ENCODE measurements around the gene UNC45A. TPM values are rescaled to one million over a fixed set of nuclear protein-coding genes. Genes with fewer than 3 reads are reported as not detected.

Gene UNC45A
- total and polyA plus RNA-seq, 2 of the 4 experiments (the other 2 are of a cell fraction): 68.9 to 100 TPM

GRCh38 chr15:90960298-90961091 lies 25.4 kb downstream of the UNC45A start:
- H2BK120ac ChIP-seq (ENCODE audit: low read depth, low read length): no peak overlapping the region
- peaks cover 6% of the 10 kb centered on the region for H3K4me1 ChIP-seq (ENCODE audit: control insufficient read depth, insufficient read depth, low read length)
- POLR2A ChIA-PET (ENCODE audit: unreplicated experiment): no interaction called here
- DNase-seq (no peak), ATAC-seq (ENCODE audit: low read depth) (no peak)
- H4K91ac ChIP-seq (ENCODE audit: insufficient read depth, low read depth, low read length): no peak overlapping the region
- TF ChIP-seq POLR2A (IDR thresholded peaks at IDR 0.05; ENCODE audit: low read depth, low read length) (no peak), CHD1 (IDR thresholded peaks at IDR 0.05; ENCODE audit: low read depth, low read length) (no peak), CTCF (conservative IDR thresholded peaks at IDR 0.05; ENCODE audit: low read depth, low read length) (no peak), CEBPB (IDR thresholded peaks at IDR 0.05; ENCODE audit: low read depth, low read length) (no peak), MXI1 (IDR thresholded peaks at IDR 0.05; ENCODE audit: borderline replicate concordance, low read depth, low read length) (no peak), RCOR1 (IDR thresholded peaks at IDR 0.05; ENCODE audit: insufficient replicate concordance, low read length) (no peak), RAD21 (IDR thresholded peaks at IDR 0.05; ENCODE audit: low read length) (no peak), USF2 (IDR thresholded peaks at IDR 0.05; ENCODE audit: low read depth, low read length) (no peak), MAZ (IDR thresholded peaks at IDR 0.05; ENCODE audit: borderline replicate concordance, low read depth, low read length) (no peak), ELK1 (IDR thresholded peaks at IDR 0.05; ENCODE audit: borderline replicate concordance, low read depth, low read length) (no peak), NFE2L2 (IDR thresholded peaks at IDR 0.05; ENCODE audit: low read depth, low read length) (no peak), RFX5 (IDR thresholded peaks at IDR 0.05; ENCODE audit: low read depth, low read length) (no peak), BHLHE40 (IDR thresholded peaks at IDR 0.05; ENCODE audit: low read depth, low read length) (no peak), SMC3 (IDR thresholded peaks at IDR 0.05; ENCODE audit: low read depth, low read length) (no peak)
- H3K4me2 ChIP-seq (ENCODE audit: low read depth, low read length): no peak overlapping the region
- no peaks in the 10 kb centered on the region for H3K9me1 ChIP-seq (ENCODE audit: insufficient read depth, low read length)
- no peaks in the 10 kb centered on the region; the same call in 1 of the 2 replicates for H4K20me1 ChIP-seq (ENCODE audit: insufficient read depth, low read length)
- no TSS peak for BruUV-seq (replicated peaks)
- no peak overlapping the region for H2BK20ac ChIP-seq (ENCODE audit: low read depth, low read length)
- H4K5ac ChIP-seq (ENCODE audit: low read depth, low read length): no peak overlapping the region
- WGBS, 2 experiments (ENCODE audit: extremely low coverage in 2 of 2, insufficient read length in 1 of 2): 90% methylated on average over 19 of the region's 20 CpGs; no CpG with 5 or more reads in 1 of the 2 experiments
- H3K4me3 ChIP-seq (ENCODE audit: insufficient read depth, low read depth, low read length): no peak overlapping the region
- no peak overlapping the region for H3K27ac ChIP-seq (ENCODE audit: insufficient read depth, low read length)
- H4K8ac ChIP-seq (ENCODE audit: low read depth in 2 of 2, low read length in 2 of 2): no peak overlapping the region
- peaks cover 20% of the 10 kb centered on the region for H3K36me3 ChIP-seq (ENCODE audit: control insufficient read depth, insufficient read depth, low read length)
- no peak overlapping the region for H3K56ac ChIP-seq (ENCODE audit: extremely low read depth, insufficient read depth, low read length)
- H3K18ac ChIP-seq (ENCODE audit: low read depth, low read length): no peak overlapping the region
- CTCF ChIA-PET: no interaction called here
- peak overlapping the region; percentile 63 for H2AK9ac ChIP-seq (replicated peaks; ENCODE audit: low read depth, low read length, poor library complexity)
- H3K23ac ChIP-seq (ENCODE audit: low read depth, low read length): no peak overlapping the region
- no peak overlapping the region for H2BK5ac ChIP-seq (ENCODE audit: low read depth, low read length, poor library complexity, severe bottlenecking)
- intact Hi-C loops (cut with micrococcal nuclease): no loop called here
- H2AFZ ChIP-seq (replicated peaks; ENCODE audit: low read length, poor library complexity): no peak overlapping the region
- no peaks in the 10 kb centered on the region for H3K27me3 ChIP-seq (ENCODE audit: control insufficient read depth, insufficient read depth, low read length)
- H2BK15ac ChIP-seq (ENCODE audit: low read depth, low read length): no peak overlapping the region
- dilution Hi-C loops (cut with HindIII; ENCODE audit: low sequenced_read_pairs, unreplicated experiment): no loop called here
- H3K9me3 ChIP-seq (ENCODE audit: control insufficient read depth, insufficient read depth, low read length): no peaks in the 10 kb centered on the region
- no peak overlapping the region for H3K14ac ChIP-seq (replicated peaks; ENCODE audit: low read depth, low read length)
- in situ Hi-C loops (cut with MboI; ENCODE audit: low sequenced_read_pairs): no loop called here
- no peak overlapping the region for H3K4ac ChIP-seq (ENCODE audit: low read depth, low read length)
- H3K9ac ChIP-seq (ENCODE audit: low read depth, low read length): no peak overlapping the region
- peaks cover 6 to 35% of the 10 kb centered on the region in 2 experiments for H3K79me1 ChIP-seq (ENCODE audit: low read depth in 1 of 2, low read length in 2 of 2)
- no peak overlapping the region for H2AK5ac ChIP-seq (ENCODE audit: low read depth, low read length)

Measured in IMR-90 (cell line).